Measurements from ENCODE around the gene PREX1.

- TF ChIP-seq CTCF (optimal IDR thresholded peaks at IDR 0.05 in 1 of 3, IDR thresholded peaks at IDR 0.05 in 1 of 3, conservative IDR thresholded peaks at IDR 0.05 in 1 of 3; ENCODE audit: extremely low read depth in 1 of 3, insufficient read depth in 2 of 3, low read length in 3 of 3) (no peak), EZH2 (IDR thresholded peaks at IDR 0.05; ENCODE audit: low read length) (no peak)
Measured at GRCh38 chr20:48818481-48818987, 9.3 kb downstream of the PREX1 start.
